GM23248 (cell line): Measurements from ENCODE around the gene KREMEN2. TPM values are rescaled to one million over a fixed set of nuclear protein-coding genes. Genes with fewer than 3 reads are reported as not detected.

ENCODE experiments used
- DNase-seq: peaks from one replicate; pipeline ENCODE4 v3.0.0-alpha.2; 2015
- H2AFZ ChIP-seq: fragments of 200-600 bp; sonication (generic); 2 replicates; pipeline ENCODE4 v1.6.1; 2016; ENCODE audit warnings: antibody characterized with exemption
- H3F3A ChIP-seq: fragments of 200-600 bp; sonication (generic); 2 replicates; pipeline ENCODE4 v1.6.1; 2016; ENCODE audit warnings: mild to moderate bottlenecking, antibody characterized with exemption, mixed run types; ENCODE audit not compliant: insufficient read depth
- H3K27ac ChIP-seq: fragments of 200-600 bp; sonication (generic); 2 replicates; pipeline ENCODE4 v1.5.1; 2016; ENCODE audit warnings: mild to moderate bottlenecking
- H3K27me3 ChIP-seq: fragments of 200-600 bp; sonication (generic); replicated peaks from 2 replicates; pipeline ENCODE4 v1.6.1; 2016; ENCODE audit warnings: mild to moderate bottlenecking; ENCODE audit not compliant: insufficient read depth
- H3K36me3 ChIP-seq: fragments of 200-600 bp; sonication (generic); 2 replicates; pipeline ENCODE4 v1.6.1; 2016; ENCODE audit warnings: low read depth, mild to moderate bottlenecking
- H3K4me1 ChIP-seq: fragments of 200-600 bp; sonication (generic); 2 replicates; pipeline ENCODE4 v1.6.1; 2016; ENCODE audit warnings: mild to moderate bottlenecking; ENCODE audit not compliant: insufficient read depth
- H3K4me2 ChIP-seq: fragments of 200-600 bp; sonication (generic); one replicate; pipeline ENCODE4 v1.6.1; 2016; ENCODE audit warnings: mild to moderate bottlenecking; ENCODE audit not compliant: unreplicated experiment
- H3K4me3 ChIP-seq: fragments of 200-600 bp; sonication (generic); 2 replicates; pipeline ENCODE4 v1.5.1; 2016; ENCODE audit warnings: mild to moderate bottlenecking
- H3K79me2 ChIP-seq: fragments of 200-600 bp; sonication (generic); 2 replicates; pipeline ENCODE4 v1.6.1; 2016; ENCODE audit warnings: mild to moderate bottlenecking; ENCODE audit not compliant: insufficient read depth
- H3K9ac ChIP-seq: fragments of 200-600 bp; sonication (generic); 2 replicates; pipeline ENCODE4 v1.6.1; 2016; ENCODE audit warnings: mild to moderate bottlenecking
- H3K9me2 ChIP-seq: fragments of 200-600 bp; sonication (generic); 2 replicates; pipeline ENCODE4 v1.6.1; 2016; ENCODE audit warnings: mixed run types, mild to moderate bottlenecking, moderate library complexity; ENCODE audit not compliant: insufficient read depth
- H3K9me3 ChIP-seq: fragments of 200-600 bp; sonication (generic); one replicate; pipeline ENCODE4 v1.6.1; 2017; ENCODE audit warnings: low read depth
- H4K20me1 ChIP-seq: fragments of 200-600 bp; sonication (generic); 2 replicates; pipeline ENCODE4 v1.6.0; 2016; ENCODE audit not compliant: insufficient read depth
- EZH2 ChIP-seq: fragments of 200-600 bp; sonication (generic); IDR thresholded peaks from 2 replicates; pipeline ENCODE4 v1.6.1; 2018; ENCODE audit warnings: antibody characterized with exemption, mild to moderate bottlenecking; ENCODE audit not compliant: insufficient read depth, poor library complexity, severe bottlenecking
- EZH2phosphoT487 ChIP-seq: fragments of 200-600 bp; sonication (generic); IDR thresholded peaks from 2 replicates; pipeline ENCODE4 v1.6.1; 2018; ENCODE audit warnings: antibody characterized with exemption, moderate library complexity, mild to moderate bottlenecking, low read depth; ENCODE audit not compliant: insufficient read depth
- WGBS, 2 experiments: methylation state at CpG; one replicate each; pipeline ENCODE4 v1.1.6; 2015 to 2017; ENCODE audit warnings: low lambda C conversion rate in 2 of 2, low coverage in 1 of 2; ENCODE audit errors: missing lambda C conversion rate in 2 of 2; 5-methylcytosine and 5-hydroxymethylcytosine counted together
- in situ Hi-C: fragments of 300-500 bp; cut with MboI; formaldehyde crosslinking; loops from 2 replicates; pipeline ENCODE4 v1.15.0; 2020
- polyA plus RNA-seq: library from polyadenylated mRNA; unstranded; fragments of >200 nt; fragmentation: Nextera tagmentation; extraction: Ambion mirVana; gene quantifications from 2 replicates; pipeline ENCODE4 v1.2.1, GENCODE V29; 2016
- total RNA-seq: library from RNA; depleted of rRNA; stranded (reverse); fragments of >200 nt; shearing (Covaris generic); gene quantifications from 2 replicates; pipeline ENCODE4 v1.2.3, GENCODE V29; 2014

KREMEN2 gene
- total and polyA plus RNA-seq, 2 experiments from 2014 or later = not detected

DNA sequence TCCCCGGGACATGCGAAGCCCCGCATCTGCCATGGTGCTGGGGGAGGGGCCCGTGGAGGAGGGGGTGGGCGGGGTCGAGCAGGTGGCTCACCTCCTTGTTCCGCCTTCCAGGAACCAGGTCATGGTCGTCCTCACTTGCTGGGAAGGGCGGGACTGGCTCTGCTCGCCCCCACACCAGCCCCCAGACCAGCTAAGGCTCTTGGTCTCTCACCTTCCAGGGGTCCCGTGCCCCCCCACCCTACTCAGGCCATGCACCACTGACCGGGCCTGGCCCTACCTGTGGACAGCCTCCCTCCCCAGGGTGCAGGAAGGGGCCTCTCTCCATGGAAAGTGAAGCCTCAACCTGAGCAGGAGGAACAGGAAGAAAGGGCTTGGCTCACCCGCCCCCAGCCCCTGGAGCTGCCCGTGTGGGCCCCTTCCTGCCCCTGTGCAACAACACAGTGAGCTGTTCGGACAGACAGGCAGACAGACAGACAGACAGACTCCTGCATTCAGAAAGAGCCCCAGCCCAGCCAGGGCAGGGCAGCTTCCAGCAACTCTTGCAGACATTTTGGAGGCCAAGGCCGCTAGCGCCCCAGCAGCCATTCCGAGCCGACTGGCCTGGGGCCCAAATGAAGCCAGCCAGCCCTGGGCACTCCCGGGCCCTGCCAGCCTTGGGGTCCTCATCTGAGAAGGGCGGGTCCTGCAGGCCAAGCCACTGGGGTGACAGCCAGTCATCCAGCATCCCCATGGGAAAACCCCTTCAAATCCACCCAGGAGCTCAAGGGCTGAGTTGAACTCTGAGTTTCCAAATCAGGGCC lies 8.1 kb upstream of the KREMEN2 start:
- TF ChIP-seq EZH2phosphoT487 (no peak), EZH2 (no peak)
- Histone ChIP-seq H3F3A (no peaks in the 10 kb centered on the region), H3K4me3 (no peak overlapping the region), H3K4me2 (no peak overlapping the region), H3K27me3 (peaks cover 17% of the 10 kb centered on the region), H3K79me2 (no peaks in the 10 kb centered on the region), H3K4me1 (no peaks in the 10 kb centered on the region), H3K9me2 (no peaks in the 10 kb centered on the region), H3K27ac (no peak overlapping the region), H3K36me3 (no peaks in the 10 kb centered on the region), H3K9me3 (no peaks in the 10 kb centered on the region), H3K9ac (no peak overlapping the region), H4K20me1 (no peaks in the 10 kb centered on the region), H2AFZ (no peak overlapping the region)
- in situ Hi-C loops = no loop called here
- no peak for DNase-seq
- WGBS, 2 experiments = 29 to 47% methylated on average over 13 to 20 of the region's 21 CpGs

GRCh38 chr16:2956579-2956956 lies 7.5 kb upstream of the KREMEN2 start:
- Histone ChIP-seq H3K9ac (no peak overlapping the region), H3K36me3 (no peaks in the 10 kb centered on the region), H3K27me3 (peaks cover 17% of the 10 kb centered on the region), H3K4me1 (no peaks in the 10 kb centered on the region), H2AFZ (no peak overlapping the region), H3K4me3 (no peak overlapping the region), H3K9me3 (no peaks in the 10 kb centered on the region), H3K79me2 (no peaks in the 10 kb centered on the region), H4K20me1 (no peaks in the 10 kb centered on the region), H3F3A (no peaks in the 10 kb centered on the region), H3K4me2 (no peak overlapping the region), H3K27ac (no peak overlapping the region), H3K9me2 (no peaks in the 10 kb centered on the region)
- 77% methylated on average over 11 of the region's 11 CpGs for WGBS, 2 experiments
- no peak for DNase-seq
- no peak for TF ChIP-seq EZH2
- no peak for TF ChIP-seq EZH2phosphoT487
- in situ Hi-C loops = no loop called here

- H4K20me1 ChIP-seq = no peaks in the 10 kb centered on the region
- H3K36me3 ChIP-seq = no peaks in the 10 kb centered on the region
- H3K27me3 ChIP-seq = peaks cover 33% of the 10 kb centered on the region
- H3K4me2 ChIP-seq = no peak overlapping the region
- no peak for DNase-seq
- in situ Hi-C loops = no loop called here
- no peak overlapping the region for H3K9ac ChIP-seq
- no peaks in the 10 kb centered on the region for H3F3A ChIP-seq
- WGBS, 2 experiments = 48 to 52% methylated on average over 10 of the region's 10 CpGs
- no peaks in the 10 kb centered on the region for H3K9me2 ChIP-seq
- H2AFZ ChIP-seq = no peak overlapping the region
- no peaks in the 10 kb centered on the region for H3K4me1 ChIP-seq
- H3K79me2 ChIP-seq = no peaks in the 10 kb centered on the region
- no peaks in the 10 kb centered on the region for H3K9me3 ChIP-seq
- no peak overlapping the region for H3K4me3 ChIP-seq
- H3K27ac ChIP-seq = no peak overlapping the region
- TF ChIP-seq EZH2 (no peak), EZH2phosphoT487 (no peak)
These were observed 4.9 kb upstream of the KREMEN2 start for GRCh38 chr16:2959206-2959605.

DNA sequence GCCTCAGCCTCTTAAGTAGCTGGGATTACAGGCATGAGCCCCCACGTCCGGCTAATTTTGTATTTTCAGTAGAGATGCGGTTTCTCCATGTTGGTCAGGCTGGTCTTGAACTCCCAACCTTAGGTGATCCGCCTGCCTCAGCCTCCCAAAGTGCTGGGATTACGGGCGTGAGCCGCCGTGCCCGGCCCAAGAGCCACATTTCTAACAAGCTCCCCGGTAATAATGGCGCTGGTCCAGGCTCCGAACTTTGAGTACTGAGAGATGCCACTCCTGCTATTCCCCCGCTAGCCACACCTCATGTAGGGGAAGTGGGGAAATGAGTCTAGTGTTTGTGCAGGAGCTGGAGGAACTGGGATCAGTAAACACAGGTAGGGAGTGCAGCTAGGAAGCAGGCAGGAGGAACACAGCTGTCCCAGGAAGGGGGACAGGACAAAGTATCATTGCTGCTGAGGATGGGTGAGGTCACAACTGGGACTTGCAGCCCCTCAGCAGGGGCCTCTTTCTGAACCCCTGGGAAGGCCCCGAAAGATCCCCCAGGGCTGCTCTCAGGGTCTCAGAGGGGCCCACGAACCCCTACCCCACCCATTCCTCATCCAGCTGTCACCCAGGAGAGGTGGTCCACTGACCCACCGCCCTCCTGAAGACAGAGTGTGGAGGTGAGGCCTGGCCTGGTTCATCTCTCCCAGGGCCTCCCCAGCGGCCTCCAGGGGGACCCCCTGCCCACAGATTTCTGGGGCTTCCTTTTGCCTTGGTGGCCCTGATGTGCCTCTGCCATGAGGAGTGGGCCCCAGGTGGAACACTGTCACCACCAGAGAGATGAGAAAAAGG lies 3.7 kb upstream of the KREMEN2 start:
- Histone ChIP-seq H4K20me1 (no peaks in the 10 kb centered on the region), H2AFZ (no peak overlapping the region), H3K9me3 (no peaks in the 10 kb centered on the region), H3K79me2 (no peaks in the 10 kb centered on the region), H3K36me3 (no peaks in the 10 kb centered on the region), H3K4me1 (no peaks in the 10 kb centered on the region), H3K9me2 (no peaks in the 10 kb centered on the region), H3K9ac (no peak overlapping the region), H3K27ac (no peak overlapping the region), H3K27me3 (peaks cover 38% of the 10 kb centered on the region), H3K4me3 (no peak overlapping the region), H3F3A (no peaks in the 10 kb centered on the region), H3K4me2 (no peak overlapping the region)
- no peak for DNase-seq
- TF ChIP-seq EZH2phosphoT487 (no peak), EZH2 (no peak)
- WGBS, 2 experiments = 62 to 64% methylated on average over 16 to 17 of the region's 17 CpGs
- in situ Hi-C loops = no loop called here
